Ishikawa (cell line): ENCODE data around the gene USP53.

ENCODE experiments used
- MAX ChIP-seq: IDR thresholded peaks from 2 replicates; pipeline ENCODE4 v1.6.1; 2012
- REST ChIP-seq: IDR thresholded peaks from 2 replicates; pipeline ENCODE4 v1.6.1; 2012; ENCODE audit warnings: low read depth, mild to moderate bottlenecking
- TEAD4 ChIP-seq: IDR thresholded peaks from 2 replicates; pipeline ENCODE4 v1.6.1; 2012

GRCh38 chr4:119304431-119304830 is 91.9 kb downstream of the USP53 start:
- no peak for TF ChIP-seq REST
- no peak for TF ChIP-seq TEAD4
- TF ChIP-seq MAX: no peak
